Kidney epithelial cell (primary cell): ENCODE results near the gene ST8SIA1. TPM values are rescaled to one million over a fixed set of nuclear protein-coding genes. Genes with fewer than 3 reads are reported as not detected.

Source experiments
- total RNA-seq: library from RNA; depleted of rRNA; stranded (reverse); fragments of >200 nt; gene quantifications from 2 replicates; pipeline ENCODE4 v1.2.3, GENCODE V29; 2015

The ST8SIA1 gene
- total RNA-seq, 1 donor from 2014 or later: 0.21 TPM

Other genes starting within 250 kb of the ST8SIA1 start
- gene C2CD5, start 209.8 kb upstream of the ST8SIA1 start, total RNA-seq: 15.1 and 19.3 TPM in 2 replicates